GM12878 (cell line): ENCODE measurements around the gene PLTP. TPM values are rescaled to one million over a fixed set of nuclear protein-coding genes. Genes with fewer than 3 reads are reported as not detected.

Experiments used
- ATF7 ChIP-seq: fragments of 450-650 bp; IDR thresholded peaks from 2 replicates; pipeline ENCODE4 v1.6.1; 2016; ENCODE audit warnings: low read depth, mild to moderate bottlenecking
- ELK1 ChIP-seq: IDR thresholded peaks from 2 replicates; pipeline ENCODE4 v1.6.1; 2012; ENCODE audit warnings: low read depth, low read length, improper control_type of control experiment
- IKZF2 ChIP-seq, 2 experiments: fragments of 450-650 bp; IDR thresholded peaks; 2 replicates each; pipeline ENCODE4 v1.6.1; 2017; ENCODE audit warnings: mild to moderate bottlenecking in 2 of 2, moderate library complexity in 2 of 2
- MEF2B ChIP-seq: fragments of 450-650 bp; IDR thresholded peaks from 2 replicates; pipeline ENCODE4 v1.6.1; 2018; ENCODE audit warnings: mild to moderate bottlenecking, moderate library complexity; ENCODE audit not compliant: partially characterized antibody, poor library complexity, severe bottlenecking
- MYB ChIP-seq: fragments of 150-350 bp; IDR thresholded peaks from 2 replicates; pipeline ENCODE4 v1.6.1; 2014; ENCODE audit warnings: mild to moderate bottlenecking, low read depth, low read length, borderline replicate concordance
- NBN ChIP-seq: fragments of 450-650 bp; IDR thresholded peaks from 2 replicates; pipeline ENCODE4 v1.6.1; 2016
- PML ChIP-seq: IDR thresholded peaks from 2 replicates; pipeline ENCODE4 v1.6.1; 2012; ENCODE audit warnings: low read length, inconsistent platforms
- PRDM15 ChIP-seq: fragments of 450-650 bp; formaldehyde crosslinking; IDR thresholded peaks from 2 replicates; pipeline ENCODE4 v1.4.0; 2020; ENCODE audit warnings: mild to moderate bottlenecking, moderate library complexity
- RBBP5 ChIP-seq: fragments of 200-600 bp; sonication (generic); conservative IDR thresholded peaks from 2 replicates; pipeline ENCODE4 v1.6.1; 2016
- SP1 ChIP-seq: IDR thresholded peaks from one replicate; pipeline ENCODE4 v1.6.1; 2011; ENCODE audit warnings: low read depth, low read length
- TCF7 ChIP-seq: IDR thresholded peaks from 2 replicates; pipeline ENCODE4 v1.6.1; 2014; ENCODE audit warnings: antibody characterized with exemption, borderline replicate concordance
- polyA plus RNA-seq, 11 experiments: library from polyadenylated mRNA; depleted of rRNA in 4 of 11; unstranded in 6 of 11; stranded (reverse) in 5 of 11; fragments of >200 nt; fragmentation: Nextera tagmentation in 4 of 11; fragmentation: Illumina TruSeq in 1 of 11; extraction: Ambion mirVana in 4 of 11; extraction: Trizol in 1 of 11; gene quantifications; 1 replicate in 1 of 11; 2 replicates in 10 of 11; pipeline versions ENCODE4 v1.2.1 to v1.2.3, GENCODE V29; 2011 to 2016; ENCODE audit warnings: inconsistent platforms in 2 of 11, missing spikeins in 2 of 11, low read depth in 1 of 11
- total RNA-seq, 4 experiments: library from RNA; depleted of rRNA in 3 of 4; stranded (reverse); fragments of >200 nt in 3 of 4; fragmentation: Illumina TruSeq in 1 of 4; extraction: Trizol in 1 of 4; gene quantifications; 2 replicates each; pipeline versions ENCODE4 v1.2.1 to v1.2.3, GENCODE V29; 2013 to 2021

Gene PLTP
- total and polyA plus RNA-seq, 10 of the 15 experiments (the other 5 are each of a cell fraction or from before 2014, with no cell fraction given): 1.6 to 17.0 (median 7.6) TPM

DNA sequence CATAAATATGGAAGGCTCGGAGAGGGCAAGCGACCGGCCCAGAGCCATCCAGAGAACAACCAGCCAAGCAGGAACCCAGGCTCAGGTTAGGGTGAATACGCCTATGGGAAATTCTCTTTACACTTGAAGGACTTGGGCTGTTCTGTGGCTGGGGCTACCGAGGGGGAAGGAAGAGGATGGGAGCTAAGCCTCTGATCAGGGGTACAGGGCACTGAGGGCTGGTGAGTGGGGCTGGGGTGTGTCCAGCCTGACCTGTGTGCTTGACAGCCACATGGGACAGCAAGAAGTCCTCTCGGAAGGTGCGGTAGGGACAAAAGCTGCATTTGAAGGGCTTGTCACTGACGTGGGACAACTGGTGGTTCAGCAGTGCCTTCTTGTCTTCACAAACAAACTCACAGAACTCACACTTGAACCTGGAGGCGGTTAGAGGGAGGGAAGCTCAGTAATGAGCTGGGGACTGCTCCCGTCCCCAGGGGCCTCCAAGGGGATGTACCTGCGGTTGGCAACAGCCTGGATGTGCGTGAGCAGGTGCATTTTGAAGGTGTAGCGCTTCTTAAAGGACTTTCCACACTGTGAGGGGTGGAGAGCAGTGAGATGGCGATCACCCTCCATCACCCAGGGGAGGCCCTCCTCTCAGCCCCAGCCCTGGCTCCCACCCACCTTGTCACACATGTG, 48.1 kb upstream of the PLTP start (continued):
- TF ChIP-seq MEF2B: peak; percentile 99
- TF ChIP-seq ELK1: no peak
- no peak for TF ChIP-seq PRDM15 (CRISPR knock-in tag)
- peak; percentile 51 for TF ChIP-seq ATF7
- no peak for TF ChIP-seq MYB
- peak; percentile 75 to 79; a peak in 3 of 4 replicates for TF ChIP-seq IKZF2 (IDR thresholded peaks at IDR 0.05)
- TF ChIP-seq PML: no peak
- TF ChIP-seq RBBP5: no peak
- TF ChIP-seq SP1: peak; percentile 41
- no peak for TF ChIP-seq TCF7
- TF ChIP-seq NBN: peak; percentile 89
- TF ChIP-seq, all 136 proteins: peak for 24
